ENCODE results near the gene LAMA2. TPM values are rescaled to one million over a fixed set of nuclear protein-coding genes. Genes with fewer than 3 reads are reported as not detected.

LAMA2 gene
- total and polyA plus RNA-seq, 5 donors, result 28.7 to 176 (median 134) TPM

DNA sequence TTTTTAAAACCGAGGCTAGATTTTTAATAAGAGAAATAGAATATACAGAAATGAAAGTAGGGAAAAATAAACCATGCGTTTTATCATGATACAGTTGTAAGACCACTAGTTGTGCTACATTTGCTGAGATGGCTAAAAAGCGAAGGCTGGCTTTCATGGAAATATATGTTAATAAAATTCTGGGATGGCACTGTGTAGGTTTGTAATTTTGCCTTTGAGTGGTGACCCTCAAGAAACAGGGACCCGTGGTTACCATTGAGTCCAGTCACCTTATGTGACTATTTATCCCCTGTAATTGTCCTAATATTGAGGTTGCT is 593.3 kb downstream of the LAMA2 start:
- Histone ChIP-seq H3K27ac (ENCODE audit: low read length) (no peak overlapping the region), H3K4me3 (ENCODE audit: low read length) (no peak overlapping the region), H3K27me3 (ENCODE audit: control insufficient read depth, insufficient read depth) (no peaks in the 10 kb centered on the region), H3K9me3 (ENCODE audit: control insufficient read depth, low read length) (no peaks in the 10 kb centered on the region), H3K4me1 (ENCODE audit: control insufficient read depth, insufficient read depth, low read length) (no peaks in the 10 kb centered on the region)
- DNase-seq, result no peak
- intact Hi-C loops (cut with DNase I), result no loop called here
- 73% methylated on average over 4 of the region's 4 CpGs for WGBS
- no peak for ATAC-seq

DNA sequence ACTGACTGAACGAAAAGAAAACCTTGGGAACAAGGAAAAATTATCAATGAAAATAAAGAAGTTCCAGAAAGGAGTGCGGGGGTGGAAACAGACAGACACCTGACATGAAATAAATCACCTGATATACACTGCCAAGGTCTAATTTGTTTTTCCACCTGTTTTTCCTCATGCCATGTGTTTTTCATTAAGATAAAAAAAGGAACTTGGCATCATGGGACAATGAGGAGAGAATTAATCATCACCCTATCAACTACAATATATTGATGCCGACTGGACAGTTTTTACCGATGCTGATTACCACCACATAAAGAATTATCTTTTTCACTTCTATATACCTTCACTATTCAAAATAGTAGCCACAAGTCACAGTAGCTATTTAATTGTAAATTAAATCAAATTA is 593.9 kb downstream of the LAMA2 start:
- Histone ChIP-seq H3K27ac (ENCODE audit: low read length) (no peak overlapping the region), H3K27me3 (ENCODE audit: control insufficient read depth, insufficient read depth) (no peaks in the 10 kb centered on the region), H3K4me3 (ENCODE audit: low read length) (no peak overlapping the region), H3K4me1 (ENCODE audit: control insufficient read depth, insufficient read depth, low read length) (no peaks in the 10 kb centered on the region), H3K9me3 (ENCODE audit: control insufficient read depth, low read length) (no peaks in the 10 kb centered on the region)
- ATAC-seq (no peak), DNase-seq (no peak)
- intact Hi-C loops (cut with DNase I), result no loop called here
- WGBS, result 83% methylated on average over 4 of the region's 4 CpGs

DNA sequence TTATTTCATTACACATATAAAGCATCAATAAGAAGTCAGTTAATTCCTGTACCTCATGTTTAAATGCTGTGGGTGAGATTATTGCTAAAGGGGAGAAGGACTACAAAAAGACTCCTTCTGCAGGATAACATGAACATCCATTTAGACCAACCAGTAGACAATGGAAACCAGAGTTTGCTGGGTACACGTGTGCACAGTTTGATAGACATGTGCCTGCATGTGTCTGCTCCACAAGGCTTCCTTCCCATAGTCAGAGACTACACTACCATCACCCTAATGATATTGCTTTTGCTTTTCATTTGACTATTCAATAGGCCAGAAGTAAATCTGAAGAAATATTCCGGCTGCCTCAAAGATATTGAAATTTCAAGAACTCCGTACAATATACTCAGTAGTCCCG is 595.4 kb downstream of the LAMA2 start:
- DNase-seq, result no peak
- Histone ChIP-seq H3K4me3 (ENCODE audit: low read length) (no peak overlapping the region), H3K27me3 (ENCODE audit: control insufficient read depth, insufficient read depth) (no peaks in the 10 kb centered on the region), H3K27ac (ENCODE audit: low read length) (no peak overlapping the region), H3K4me1 (ENCODE audit: control insufficient read depth, insufficient read depth, low read length) (no peaks in the 10 kb centered on the region), H3K9me3 (ENCODE audit: control insufficient read depth, low read length) (no peaks in the 10 kb centered on the region)
- 88% methylated on average over 4 of the region's 4 CpGs for WGBS
- no peak for ATAC-seq
- intact Hi-C loops (cut with DNase I), result no loop called here

DNA sequence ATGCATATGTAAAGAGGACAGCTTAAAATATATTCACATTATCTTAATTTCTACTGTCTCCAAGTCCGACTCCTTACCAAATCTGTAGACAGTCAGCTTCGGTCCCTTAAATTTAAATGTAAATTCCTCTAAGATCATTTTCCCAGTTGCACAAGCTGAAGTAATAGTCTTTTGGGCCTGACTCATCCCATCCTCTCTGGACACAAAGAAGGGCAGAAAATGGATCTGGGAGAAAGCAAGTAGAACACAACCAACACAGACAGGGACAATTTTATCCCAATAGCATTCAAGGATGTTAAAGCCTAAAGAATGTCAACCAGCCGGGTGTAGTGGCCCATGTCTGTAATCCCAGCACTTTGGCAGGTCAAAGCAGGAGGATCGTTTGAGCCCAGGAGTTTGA is 598.8 kb downstream of the LAMA2 start:
- intact Hi-C loops (cut with DNase I), result no loop called here
- no peak overlapping the region for H3K27ac ChIP-seq (ENCODE audit: low read length)
- no peaks in the 10 kb centered on the region for H3K4me1 ChIP-seq (ENCODE audit: control insufficient read depth, insufficient read depth, low read length)
- ATAC-seq, result no peak
- H3K9me3 ChIP-seq (ENCODE audit: control insufficient read depth, low read length), result no peaks in the 10 kb centered on the region
- 87% methylated on average over 4 of the region's 4 CpGs for WGBS
- H3K4me3 ChIP-seq (ENCODE audit: low read length), result no peak overlapping the region
- no peak for DNase-seq
- no peaks in the 10 kb centered on the region for H3K27me3 ChIP-seq (ENCODE audit: control insufficient read depth, insufficient read depth)

DNA sequence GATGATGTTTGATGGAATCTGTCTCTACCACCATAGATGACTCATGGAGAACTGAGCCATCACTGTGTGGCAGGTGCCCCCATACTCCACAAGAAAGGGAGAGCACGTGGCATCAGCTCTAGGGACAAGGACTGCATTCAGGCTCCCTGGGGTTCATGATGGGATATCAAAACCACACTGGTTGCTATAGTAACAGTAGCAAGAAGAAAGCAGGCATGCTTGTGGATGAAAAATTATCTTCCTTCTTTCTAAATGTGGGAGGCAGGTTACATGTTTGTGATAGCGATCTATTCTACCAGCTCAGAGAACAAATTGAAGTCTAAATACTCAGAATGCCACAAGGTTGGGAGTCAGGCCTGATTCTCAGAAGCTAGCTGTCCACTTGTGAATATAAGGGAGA is 602.8 kb downstream of the LAMA2 start:
- DNase-seq (no peak), ATAC-seq (no peak)
- H3K27ac ChIP-seq (ENCODE audit: low read length), result no peak overlapping the region
- no peaks in the 10 kb centered on the region for H3K9me3 ChIP-seq (ENCODE audit: control insufficient read depth, low read length)
- H3K4me1 ChIP-seq (ENCODE audit: control insufficient read depth, insufficient read depth, low read length), result peaks cover 5% of the 10 kb centered on the region
- intact Hi-C loops (cut with DNase I), result no loop called here
- WGBS, result 80% methylated on average over 2 of the region's 2 CpGs
- H3K4me3 ChIP-seq (ENCODE audit: low read length), result no peak overlapping the region
- no peaks in the 10 kb centered on the region for H3K27me3 ChIP-seq (ENCODE audit: control insufficient read depth, insufficient read depth)

DNA sequence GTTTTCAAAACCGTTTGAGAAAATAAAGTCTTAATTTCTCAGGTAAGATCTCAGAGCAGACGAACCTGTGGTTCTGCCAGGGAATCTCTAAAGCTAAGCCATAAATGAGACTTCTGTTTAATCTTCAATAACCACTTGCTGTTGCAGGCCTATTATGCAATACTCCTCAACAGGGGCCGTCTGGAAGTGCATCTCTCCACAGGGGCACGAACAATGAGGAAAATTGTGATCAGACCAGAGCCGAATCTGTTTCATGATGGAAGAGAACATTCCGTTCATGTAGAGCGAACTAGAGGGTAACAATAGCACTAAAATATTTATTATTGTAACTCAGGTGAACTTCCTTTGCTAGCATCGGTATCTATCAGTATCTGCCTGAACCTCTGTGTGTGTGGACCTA is 603.4 kb downstream of the LAMA2 start:
- H3K27me3 ChIP-seq (ENCODE audit: control insufficient read depth, insufficient read depth), result no peaks in the 10 kb centered on the region
- H3K9me3 ChIP-seq (ENCODE audit: control insufficient read depth, low read length), result no peaks in the 10 kb centered on the region
- intact Hi-C loops (cut with DNase I), result no loop called here
- peaks cover 5% of the 10 kb centered on the region for H3K4me1 ChIP-seq (ENCODE audit: control insufficient read depth, insufficient read depth, low read length)
- ATAC-seq (no peak), DNase-seq (no peak)
- WGBS, result 73% methylated on average over 8 of the region's 8 CpGs
- H3K27ac ChIP-seq (ENCODE audit: low read length), result no peak overlapping the region
- H3K4me3 ChIP-seq (ENCODE audit: low read length), result no peak overlapping the region

DNA sequence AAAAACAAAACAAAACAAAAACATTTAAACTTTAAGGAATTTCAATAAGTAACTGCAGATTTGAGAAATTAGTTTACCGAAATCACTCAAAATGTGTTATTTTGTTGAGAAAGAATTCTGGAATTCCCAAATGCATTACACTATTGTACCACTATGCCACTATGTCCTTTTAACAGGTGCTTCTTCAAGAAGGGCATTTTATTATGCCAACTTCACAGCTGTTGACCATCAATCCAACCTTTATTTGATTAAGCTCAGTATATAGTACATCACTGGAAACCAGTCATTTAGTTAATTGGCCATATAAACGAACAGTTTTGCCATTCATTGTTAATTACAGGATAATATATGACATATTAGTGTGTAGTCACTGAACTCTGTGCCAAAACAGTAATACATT is 605.4 kb downstream of the LAMA2 start:
- ATAC-seq, result no peak
- Histone ChIP-seq H3K4me1 (ENCODE audit: control insufficient read depth, insufficient read depth, low read length) (peaks cover 7% of the 10 kb centered on the region), H3K4me3 (ENCODE audit: low read length) (no peak overlapping the region), H3K27ac (ENCODE audit: low read length) (no peak overlapping the region), H3K27me3 (ENCODE audit: control insufficient read depth, insufficient read depth) (no peaks in the 10 kb centered on the region), H3K9me3 (ENCODE audit: control insufficient read depth, low read length) (no peaks in the 10 kb centered on the region)
- DNase-seq, result no peak
- 49% methylated on average over 2 of the region's 2 CpGs for WGBS
- intact Hi-C loops (cut with DNase I), result no loop called here

DNA sequence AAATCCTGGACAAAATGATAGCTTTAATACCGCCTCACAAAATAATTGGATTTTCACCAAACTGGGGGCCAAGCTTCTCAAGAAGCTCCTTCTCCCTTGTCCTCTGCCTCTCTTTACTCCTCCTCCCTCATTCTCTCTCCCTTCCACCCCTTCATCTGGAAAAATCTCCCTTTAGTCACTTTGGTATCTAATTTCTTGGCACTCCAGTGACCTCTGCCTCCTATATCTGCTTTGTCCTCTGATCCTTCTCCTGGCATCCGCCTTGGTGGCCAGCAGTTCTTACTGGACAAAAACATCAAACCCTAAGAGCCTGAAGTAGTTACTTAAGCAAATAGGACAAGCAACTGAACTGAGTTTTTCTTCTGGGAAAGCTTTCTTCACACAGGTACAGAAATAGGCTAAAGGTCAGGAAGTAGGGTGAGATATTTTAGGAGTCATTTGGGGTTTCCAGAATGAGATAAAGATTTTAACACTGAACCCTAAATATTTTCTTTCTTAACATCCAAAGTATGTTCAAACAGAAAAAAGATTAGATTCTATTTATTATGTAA is 606.4 kb downstream of the LAMA2 start:
- WGBS, result 89% methylated on average over 2 of the region's 2 CpGs
- Histone ChIP-seq H3K4me1 (ENCODE audit: control insufficient read depth, insufficient read depth, low read length) (peaks cover 7% of the 10 kb centered on the region), H3K27ac (ENCODE audit: low read length) (peak overlapping the region; percentile 30), H3K4me3 (ENCODE audit: low read length) (no peak overlapping the region), H3K9me3 (ENCODE audit: control insufficient read depth, low read length) (no peaks in the 10 kb centered on the region), H3K27me3 (ENCODE audit: control insufficient read depth, insufficient read depth) (no peaks in the 10 kb centered on the region)
- DNase-seq (no peak), ATAC-seq (no peak)
- intact Hi-C loops (cut with DNase I), result no loop called here

DNA sequence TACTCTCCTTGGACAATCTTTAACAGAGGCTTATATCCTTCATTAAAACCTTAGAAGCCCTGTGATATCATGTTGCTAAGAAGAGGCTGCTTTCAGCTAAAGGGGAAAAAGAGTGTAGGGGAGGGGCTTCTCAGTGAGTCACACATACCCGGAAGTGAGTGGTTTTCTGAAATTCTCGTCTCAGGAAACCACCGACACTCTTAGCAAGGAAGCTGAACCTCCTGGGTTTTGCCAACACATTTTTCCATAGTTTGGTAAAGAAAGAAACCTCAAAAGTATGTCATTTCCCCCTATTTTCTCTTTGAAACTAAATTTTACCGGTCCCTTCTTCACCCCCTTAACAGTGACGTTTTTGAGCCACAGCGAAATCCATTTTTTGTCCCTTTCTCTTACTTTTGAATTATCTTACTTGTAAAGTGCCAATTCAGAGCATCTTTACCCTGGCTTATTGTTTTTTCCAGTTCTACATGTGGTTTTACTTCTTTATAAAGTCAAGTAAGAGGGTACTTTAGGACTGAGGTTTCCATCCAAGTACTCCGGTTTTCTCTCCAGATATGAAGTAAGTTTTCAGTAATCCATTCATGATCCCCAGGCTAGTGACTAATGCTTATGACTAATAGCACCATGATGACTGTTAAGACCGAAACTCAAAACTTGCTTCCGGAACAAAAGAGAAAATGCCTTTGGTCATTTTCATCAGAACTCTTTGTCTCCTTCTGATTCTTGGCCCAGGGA is 607.8 kb downstream of the LAMA2 start:
- Histone ChIP-seq H3K9me3 (ENCODE audit: control insufficient read depth, low read length) (no peaks in the 10 kb centered on the region), H3K27me3 (ENCODE audit: control insufficient read depth, insufficient read depth) (no peaks in the 10 kb centered on the region), H3K4me3 (ENCODE audit: low read length) (peak overlapping the region; percentile 64), H3K27ac (ENCODE audit: low read length) (peak overlapping the region; percentile 82), H3K4me1 (ENCODE audit: control insufficient read depth, insufficient read depth, low read length) (peaks cover 7% of the 10 kb centered on the region)
- intact Hi-C loops (cut with DNase I), result no loop called here
- ATAC-seq, result peak; percentile 86 to 92
- WGBS, result 35% methylated on average over 9 of the region's 9 CpGs
- no peak for DNase-seq

DNA sequence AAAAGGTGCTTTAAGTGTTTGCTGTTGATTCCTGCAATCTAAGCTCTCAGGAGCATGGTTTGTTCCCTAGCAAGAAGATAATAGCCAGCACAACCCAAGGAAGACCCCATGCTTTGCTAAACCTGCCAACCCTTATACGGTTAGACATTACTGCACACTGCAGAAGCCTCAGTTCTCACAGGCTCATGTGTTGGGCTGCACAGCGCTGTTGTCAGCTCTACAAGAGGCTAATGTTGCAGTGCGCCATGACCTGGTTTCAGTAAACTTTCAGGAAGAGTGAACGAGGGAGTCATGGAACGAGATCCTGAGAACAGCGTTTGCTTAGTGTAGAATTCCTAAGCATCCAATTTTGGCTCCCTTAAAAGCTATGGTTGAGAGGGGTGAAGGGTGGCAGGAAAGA is 608.5 kb downstream of the LAMA2 start:
- intact Hi-C loops (cut with DNase I), result no loop called here
- Histone ChIP-seq H3K4me1 (ENCODE audit: control insufficient read depth, insufficient read depth, low read length) (peaks cover 7% of the 10 kb centered on the region), H3K27ac (ENCODE audit: low read length) (peak overlapping the region; percentile 37), H3K4me3 (ENCODE audit: low read length) (no peak overlapping the region), H3K9me3 (ENCODE audit: control insufficient read depth, low read length) (no peaks in the 10 kb centered on the region), H3K27me3 (ENCODE audit: control insufficient read depth, insufficient read depth) (no peaks in the 10 kb centered on the region)
- ATAC-seq, result peak in 1 of 2 donors; percentile 39
- 93% methylated on average over 6 of the region's 6 CpGs for WGBS
- DNase-seq, result no peak

DNA sequence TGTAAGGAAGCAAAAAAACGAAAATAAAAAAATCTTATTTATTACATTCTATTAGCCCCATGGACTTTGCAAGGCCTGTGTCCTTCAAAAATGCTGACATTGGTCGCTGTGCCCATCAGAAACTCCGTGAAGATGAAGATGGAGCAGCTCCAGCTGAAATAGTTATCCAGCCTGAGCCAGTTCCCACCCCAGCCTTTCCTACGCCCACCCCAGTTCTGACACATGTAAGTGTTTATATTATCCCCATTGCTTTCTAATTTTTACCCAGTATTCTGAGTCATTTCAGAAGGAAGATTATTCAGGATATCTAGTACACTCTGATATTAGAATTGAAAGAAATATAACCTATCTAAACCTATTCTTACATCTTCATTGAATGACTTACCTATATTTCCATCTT is 609.3 kb downstream of the LAMA2 start:
- H3K4me1 ChIP-seq (ENCODE audit: control insufficient read depth, insufficient read depth, low read length), result peaks cover 5% of the 10 kb centered on the region
- no peak overlapping the region for H3K4me3 ChIP-seq (ENCODE audit: low read length)
- WGBS, result 91% methylated on average over 4 of the region's 4 CpGs
- DNase-seq (no peak), ATAC-seq (no peak)
- no peaks in the 10 kb centered on the region for H3K9me3 ChIP-seq (ENCODE audit: control insufficient read depth, low read length)
- H3K27me3 ChIP-seq (ENCODE audit: control insufficient read depth, insufficient read depth), result no peaks in the 10 kb centered on the region
- H3K27ac ChIP-seq (ENCODE audit: low read length), result no peak overlapping the region
- intact Hi-C loops (cut with DNase I), result no loop called here

All from right cardiac atrium (tissue), 5 donors.